Colonic mucosa (tissue), 4 donors: ENCODE measurements around the gene PECR. TPM values are rescaled to one million over a fixed set of nuclear protein-coding genes. Genes with fewer than 3 reads are reported as not detected.

Experiments used
- DNase-seq: peaks from one replicate; pipeline ENCODE4 v3.0.0-alpha.2; 2020
- H3K27ac ChIP-seq: fragments of 200-600 bp; one replicate; pipeline ENCODE4 v1.8.0; 2021
- H3K27me3 ChIP-seq: fragments of 200-600 bp; one replicate; pipeline ENCODE4 v1.8.0; 2021
- H3K36me3 ChIP-seq: fragments of 200-600 bp; one replicate; pipeline ENCODE4 v1.8.0; 2021
- H3K4me1 ChIP-seq: fragments of 200-600 bp; one replicate; pipeline ENCODE4 v1.8.0; 2021; ENCODE audit warnings: mild to moderate bottlenecking
- H3K4me3 ChIP-seq: fragments of 200-600 bp; one replicate; pipeline ENCODE4 v1.8.0; 2021
- H3K9ac ChIP-seq, 2 donors: one replicate each; pipeline ENCODE4 v1.7.0; 2013; ENCODE audit warnings: control low read depth in 2 of 2, low read depth in 2 of 2, low read length in 2 of 2
- H3K9me3 ChIP-seq: fragments of 200-600 bp; one replicate; pipeline ENCODE4 v1.8.0; 2021
- CTCF ChIP-seq: fragments of 200-600 bp; IDR thresholded peaks from one replicate; pipeline ENCODE4 v1.8.0; 2022; ENCODE audit warnings: antibody characterized with exemption, mild to moderate bottlenecking
- intact Hi-C: fragments of 100-400 bp; cut with DNase I; formaldehyde crosslinking; loops from one replicate; pipeline ENCODE4 v1.14.1; 2022
- total RNA-seq, 2 donors: library from RNA; stranded (reverse); fragmentation: NEBNext Ultra II Directional in 1 of 2; extraction: Animal tissue kit (Norgen Biotek cat#: 25700) in 1 of 2; gene quantifications; one replicate each; pipeline ENCODE4 v1.2.1, GENCODE V29; 2021
- donor health status: healthy.
- donor health status: DM: no; HTN: no; CAD: no.
- donor health status: DM: no; HTN: no; CAD: no.

PECR gene
- total RNA-seq, 2 donors from 2014 or later = 15.9 to 22.5 TPM

DNA sequence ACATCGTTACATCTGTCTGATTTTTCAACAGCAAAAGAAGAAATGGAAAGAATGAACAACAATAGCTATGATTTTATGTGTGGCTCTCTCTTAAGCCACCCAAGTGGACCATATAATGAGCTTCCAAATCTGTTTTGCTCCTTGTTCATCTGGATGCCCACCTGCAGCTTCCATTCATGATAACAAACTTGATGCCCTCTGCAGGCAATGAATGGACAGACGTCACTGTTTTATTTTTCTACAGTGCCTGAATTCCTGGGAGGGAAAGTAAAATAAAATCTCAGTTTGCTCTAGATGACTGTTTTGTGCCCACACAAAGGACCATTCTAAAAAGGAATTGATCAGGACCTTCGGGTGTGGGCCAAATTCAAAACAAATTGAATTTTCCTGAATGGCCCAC is 73.2 kb downstream of the PECR start:
- H3K27me3 ChIP-seq = no peaks in the 10 kb centered on the region
- H3K9me3 ChIP-seq = no peaks in the 10 kb centered on the region
- no peak overlapping the region for H3K27ac ChIP-seq
- H3K9ac ChIP-seq = no peak overlapping the region
- intact Hi-C loops = no loop called here
- DNase-seq = no peak
- no peak for TF ChIP-seq CTCF
- no peaks in the 10 kb centered on the region for H3K36me3 ChIP-seq
- H3K4me3 ChIP-seq = no peak overlapping the region
- no peaks in the 10 kb centered on the region for H3K4me1 ChIP-seq

- Histone ChIP-seq H3K4me1 (no peaks in the 10 kb centered on the region), H3K9me3 (no peaks in the 10 kb centered on the region), H3K9ac (no peak overlapping the region), H3K4me3 (no peak overlapping the region), H3K36me3 (no peaks in the 10 kb centered on the region), H3K27me3 (no peaks in the 10 kb centered on the region), H3K27ac (no peak overlapping the region)
- DNase-seq = no peak
- intact Hi-C loops = no loop called here
- TF ChIP-seq CTCF = no peak
Observed at GRCh38 chr2:216006164-216006663, 75.4 kb downstream of the PECR start.

DNA sequence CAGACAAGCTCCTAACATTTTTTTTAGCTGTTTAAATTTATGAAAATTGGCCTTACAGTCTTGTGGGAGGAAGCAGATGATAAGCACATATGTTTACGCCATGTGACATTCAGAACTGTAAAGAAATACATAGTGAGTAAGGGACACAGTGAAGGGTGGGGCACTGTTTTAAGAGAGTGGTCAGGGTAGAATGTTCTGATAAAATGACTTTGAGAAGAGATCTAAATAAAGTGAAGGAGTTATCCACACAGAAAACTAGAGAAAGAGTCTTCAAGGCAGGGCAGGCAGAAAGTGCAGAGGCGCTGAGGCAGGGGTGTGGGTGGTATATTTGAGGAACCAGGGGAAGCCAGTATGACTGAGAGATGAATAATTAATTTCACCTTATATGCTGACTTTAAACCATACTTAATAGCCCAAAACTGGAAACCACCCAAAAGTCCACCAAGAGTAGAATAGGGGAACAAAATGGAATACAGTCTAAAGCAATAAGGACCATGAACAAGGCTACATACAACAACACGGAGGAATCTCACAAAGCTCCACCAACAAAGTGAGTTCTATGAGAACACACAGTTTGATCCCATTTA is 76.8 kb downstream of the PECR start:
- H3K9me3 ChIP-seq = no peaks in the 10 kb centered on the region
- no peak for DNase-seq
- no peak overlapping the region for H3K9ac ChIP-seq
- intact Hi-C loops = no loop called here
- H3K27ac ChIP-seq = no peak overlapping the region
- H3K4me1 ChIP-seq = no peaks in the 10 kb centered on the region
- TF ChIP-seq CTCF = no peak
- no peak overlapping the region for H3K4me3 ChIP-seq
- no peaks in the 10 kb centered on the region for H3K27me3 ChIP-seq
- no peaks in the 10 kb centered on the region for H3K36me3 ChIP-seq

DNA sequence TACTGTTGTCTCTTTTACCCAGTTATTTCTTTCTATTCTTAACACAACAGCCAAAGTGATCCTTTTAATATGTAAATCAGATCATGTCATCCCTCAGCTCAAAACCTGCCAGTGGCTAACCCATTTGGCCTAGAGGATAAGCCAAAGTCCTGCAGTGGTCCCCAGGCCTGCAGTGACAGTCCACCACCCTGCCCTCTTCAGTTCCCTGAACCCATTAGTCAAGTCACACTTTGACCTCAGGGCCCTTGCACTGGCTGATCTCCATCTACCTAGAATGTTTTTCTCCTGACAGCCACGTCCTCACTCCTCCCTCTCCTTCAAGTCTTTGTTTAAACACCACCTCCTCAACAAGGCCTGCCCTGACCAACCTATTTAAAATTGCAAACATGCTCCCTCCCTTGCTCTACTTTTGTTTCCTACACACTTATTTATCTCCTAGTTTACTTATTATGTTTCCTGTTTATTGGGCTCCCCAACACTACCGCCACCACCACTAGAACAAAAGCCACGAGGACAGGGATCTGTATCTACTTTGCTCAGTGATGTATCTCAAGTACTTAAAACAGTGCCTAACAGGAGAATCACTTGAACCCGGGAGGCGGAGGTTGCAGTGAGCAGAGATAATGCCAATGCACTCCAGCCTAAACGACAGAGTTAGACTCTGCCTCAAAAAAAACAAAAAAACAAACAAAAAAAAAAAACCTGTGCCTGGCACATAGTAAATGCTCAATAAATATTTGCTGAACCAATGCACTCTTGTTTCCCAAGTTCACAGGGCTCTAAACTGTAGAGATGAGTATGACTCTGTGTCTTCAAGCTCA is 77.5 kb downstream of the PECR start:
- H3K4me1 ChIP-seq = no peaks in the 10 kb centered on the region

DNA sequence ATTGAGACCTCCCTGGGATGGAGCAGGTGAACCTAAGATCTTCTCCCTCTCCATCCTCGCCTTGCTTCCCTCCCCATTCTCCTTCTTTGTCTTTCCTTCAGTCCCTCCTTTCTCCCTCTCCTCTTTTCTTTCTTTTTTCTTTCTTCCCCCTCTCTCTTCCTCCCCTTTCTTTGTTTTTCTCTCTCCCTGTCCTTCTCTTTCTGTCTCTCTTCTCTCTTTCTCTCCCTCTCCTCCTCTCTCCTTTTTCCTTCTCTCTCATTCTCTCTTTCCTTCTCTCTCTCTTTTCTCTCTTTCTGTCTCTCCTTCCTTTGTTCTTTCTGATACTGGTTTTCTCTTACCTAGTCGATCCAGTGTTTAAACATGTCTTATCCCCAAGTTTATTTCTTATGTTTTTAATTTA is 78.9 kb downstream of the PECR start:
- Histone ChIP-seq H3K9me3 (no peaks in the 10 kb centered on the region), H3K27ac (no peak overlapping the region), H3K4me1 (no peaks in the 10 kb centered on the region), H3K9ac (no peak overlapping the region), H3K36me3 (no peaks in the 10 kb centered on the region), H3K4me3 (no peak overlapping the region), H3K27me3 (no peaks in the 10 kb centered on the region)
- no peak for DNase-seq
- TF ChIP-seq CTCF = no peak
- intact Hi-C loops = no loop called here

More for the DNA sequence above, 77.5 kb downstream of the PECR start:
- DNase-seq = no peak
- H3K9ac ChIP-seq = no peak overlapping the region
- no peaks in the 10 kb centered on the region for H3K9me3 ChIP-seq
- H3K27ac ChIP-seq = no peak overlapping the region
- H3K36me3 ChIP-seq = no peaks in the 10 kb centered on the region
- H3K27me3 ChIP-seq = no peaks in the 10 kb centered on the region
- H3K4me3 ChIP-seq = no peak overlapping the region
- no peak for TF ChIP-seq CTCF
- intact Hi-C loops = no loop called here
